Activated T-helper 1 cell treated with Interleukin-2 at 50 U/mL for 16 hours (primary cell): ENCODE measurements around the gene SPHK2.
A peak's percentile ranks its signal among the peaks of the same experiment; 100 is the strongest.
"Not testable (repeated sequence)": the region's sequence is repeated elsewhere in the genome, so short reads cannot be mapped to it uniquely, and the experiment has no call there.

Experiments used
- DNase-seq: peaks from one replicate; pipeline ENCODE4 v3.0.0-alpha.2; 2020; ENCODE audit warnings: low read depth

SPHK2 gene

GRCh38 chr19:48637449-48637947 is 18.2 kb downstream of the SPHK2 start:
- DNase-seq = peak; percentile 99

- peak; percentile 68 for DNase-seq
These were observed 18.9 kb downstream of the SPHK2 start for GRCh38 chr19:48637948-48638830.

GRCh38 chr19:48638831-48639381 is 19.6 kb downstream of the SPHK2 start:
- DNase-seq = no peak

GRCh38 chr19:48639483-48640375 is 20.4 kb downstream of the SPHK2 start:
- DNase-seq = no peak

- DNase-seq = no peak
These were observed 22.5 kb downstream of the SPHK2 start for GRCh38 chr19:48641850-48642249.

GRCh38 chr19:48642862-48643261 is 23.6 kb downstream of the SPHK2 start:
- no peak for DNase-seq

GRCh38 chr19:48644355-48644754 is 25.0 kb downstream of the SPHK2 start:
- no peak for DNase-seq

- DNase-seq = peak; percentile 53
These were observed 25.7 kb downstream of the SPHK2 start for GRCh38 chr19:48644839-48645619.

- DNase-seq = no peak
These were observed 26.3 kb downstream of the SPHK2 start for GRCh38 chr19:48645620-48646000.

- DNase-seq = peak; percentile 88
These were observed 26.9 kb downstream of the SPHK2 start, which contains the start of gene CA11 for GRCh38 chr19:48646001-48646721. Gene CA11, minus strand, starts transcription at chr19:48646187. Its CDS starts 555 bp downstream, at chr19:48645632.

- DNase-seq = no peak
These were observed 27.5 kb downstream of the SPHK2 start for GRCh38 chr19:48646722-48647216.

- DNase-seq = no peak
These were observed 28.8 kb downstream of the SPHK2 start for GRCh38 chr19:48648134-48648533.

GRCh38 chr19:48650974-48651682 is 31.8 kb downstream of the SPHK2 start:
- no peak for DNase-seq

- DNase-seq = no peak
These were observed 32.4 kb downstream of the SPHK2 start for GRCh38 chr19:48651683-48652048.

- DNase-seq = no peak
These were observed 35.2 kb downstream of the SPHK2 start for GRCh38 chr19:48654299-48655059.

- DNase-seq = no peak
These were observed 37.7 kb downstream of the SPHK2 start for GRCh38 chr19:48656840-48657474.

GRCh38 chr19:48657828-48658227 is 38.5 kb downstream of the SPHK2 start:
- DNase-seq = not testable (repeated sequence)

GRCh38 chr19:48658483-48658882 is 39.2 kb downstream of the SPHK2 start:
- DNase-seq = no peak

- no peak for DNase-seq
These were observed 40.5 kb downstream of the SPHK2 start for GRCh38 chr19:48659768-48660167.
